ENCODE data around the gene CDC20B.

The CDC20B gene

GRCh38 chr5:55154873-55155272 is 18.1 kb downstream of the CDC20B start:
- Histone ChIP-seq H3K9me3 (ENCODE audit: insufficient read depth, low read depth, low read length) (no peaks in the 10 kb centered on the region), H3K4me3 (ENCODE audit: low read length) (no peak overlapping the region), H3K9ac (ENCODE audit: low read depth, low read length) (no peak overlapping the region), H3K36me3 (ENCODE audit: insufficient read depth, low read length) (no peaks in the 10 kb centered on the region), H3K4me1 (ENCODE audit: insufficient read depth, low read length) (no peaks in the 10 kb centered on the region), H3K27me3 (ENCODE audit: insufficient read depth, low read length) (no peaks in the 10 kb centered on the region), H3K27ac (ENCODE audit: low read depth, low read length) (no peak overlapping the region)
- 94% methylated on average over 3 of the region's 3 CpGs for WGBS

- H3K27me3 ChIP-seq (ENCODE audit: insufficient read depth, low read length), result no peaks in the 10 kb centered on the region
- WGBS, result 97% methylated on average over 3 of the region's 5 CpGs
- H3K9me3 ChIP-seq (ENCODE audit: insufficient read depth, low read depth, low read length), result no peaks in the 10 kb centered on the region
Observed at GRCh38 chr5:55151923-55152842, 20.8 kb downstream of the CDC20B start.

GRCh38 chr5:55149308-55149795 is 23.6 kb downstream of the CDC20B start:
- no peak overlapping the region for H3K9ac ChIP-seq (ENCODE audit: low read depth, low read length)
- no peaks in the 10 kb centered on the region for H3K4me1 ChIP-seq (ENCODE audit: insufficient read depth, low read length)
- no peaks in the 10 kb centered on the region for H3K9me3 ChIP-seq (ENCODE audit: insufficient read depth, low read depth, low read length)
- no peaks in the 10 kb centered on the region for H3K36me3 ChIP-seq (ENCODE audit: insufficient read depth, low read length)
- no peak overlapping the region for H3K27ac ChIP-seq (ENCODE audit: low read depth, low read length)
- H3K4me3 ChIP-seq (ENCODE audit: low read length), result no peak overlapping the region
- 86% methylated on average over 2 of the region's 2 CpGs for whole genome bisulfite sequencing
- H3K27me3 ChIP-seq (ENCODE audit: insufficient read depth, low read length), result no peaks in the 10 kb centered on the region

More at GRCh38 chr5:55151923-55152842, 20.8 kb downstream of the CDC20B start:
- H3K4me3 ChIP-seq (ENCODE audit: low read length), result no peak overlapping the region
- no peaks in the 10 kb centered on the region for H3K4me1 ChIP-seq (ENCODE audit: insufficient read depth, low read length)
- H3K9ac ChIP-seq (ENCODE audit: low read depth, low read length), result no peak overlapping the region
- H3K27ac ChIP-seq (ENCODE audit: low read depth, low read length), result no peak overlapping the region
- no peaks in the 10 kb centered on the region for H3K36me3 ChIP-seq (ENCODE audit: insufficient read depth, low read length)

- no peaks in the 10 kb centered on the region for H3K36me3 ChIP-seq (ENCODE audit: insufficient read depth, low read length)
- no peak overlapping the region for H3K27ac ChIP-seq (ENCODE audit: low read depth, low read length)
- WGBS, result 8% methylated on average over 10 of the region's 11 CpGs
- H3K27me3 ChIP-seq (ENCODE audit: insufficient read depth, low read length), result no peaks in the 10 kb centered on the region
- H3K4me3 ChIP-seq (ENCODE audit: low read length), result no peak overlapping the region
- H3K9me3 ChIP-seq (ENCODE audit: insufficient read depth, low read depth, low read length), result no peaks in the 10 kb centered on the region
- no peak overlapping the region for H3K9ac ChIP-seq (ENCODE audit: low read depth, low read length)
- no peaks in the 10 kb centered on the region for H3K4me1 ChIP-seq (ENCODE audit: insufficient read depth, low read length)
Observed at GRCh38 chr5:55146543-55147151, 26.3 kb downstream of the CDC20B start.

GRCh38 chr5:55146080-55146479 is 26.9 kb downstream of the CDC20B start:
- Histone ChIP-seq H3K9ac (ENCODE audit: low read depth, low read length) (no peak overlapping the region), H3K4me1 (ENCODE audit: insufficient read depth, low read length) (no peaks in the 10 kb centered on the region), H3K4me3 (ENCODE audit: low read length) (no peak overlapping the region), H3K9me3 (ENCODE audit: insufficient read depth, low read depth, low read length) (no peaks in the 10 kb centered on the region), H3K36me3 (ENCODE audit: insufficient read depth, low read length) (no peaks in the 10 kb centered on the region), H3K27ac (ENCODE audit: low read depth, low read length) (no peak overlapping the region), H3K27me3 (ENCODE audit: insufficient read depth, low read length) (no peaks in the 10 kb centered on the region)
- 93% methylated on average over 7 of the region's 8 CpGs for WGBS

- H3K4me3 ChIP-seq (ENCODE audit: low read length), result no peak overlapping the region
- no peak overlapping the region for H3K9ac ChIP-seq (ENCODE audit: low read depth, low read length)
- no peak overlapping the region for H3K27ac ChIP-seq (ENCODE audit: low read depth, low read length)
- H3K4me1 ChIP-seq (ENCODE audit: insufficient read depth, low read length), result no peaks in the 10 kb centered on the region
- WGBS, result 67% methylated on average over 4 of the region's 4 CpGs
- no peaks in the 10 kb centered on the region for H3K9me3 ChIP-seq (ENCODE audit: insufficient read depth, low read depth, low read length)
- no peaks in the 10 kb centered on the region for H3K36me3 ChIP-seq (ENCODE audit: insufficient read depth, low read length)
- H3K27me3 ChIP-seq (ENCODE audit: insufficient read depth, low read length), result no peaks in the 10 kb centered on the region
Observed at GRCh38 chr5:55143624-55144023, 29.4 kb downstream of the CDC20B start.

GRCh38 chr5:55141945-55142690 is 30.9 kb downstream of the CDC20B start:
- 93% methylated on average over 9 of the region's 9 CpGs for WGBS
- Histone ChIP-seq H3K36me3 (ENCODE audit: insufficient read depth, low read length) (no peaks in the 10 kb centered on the region), H3K9ac (ENCODE audit: low read depth, low read length) (no peak overlapping the region), H3K27ac (ENCODE audit: low read depth, low read length) (no peak overlapping the region), H3K9me3 (ENCODE audit: insufficient read depth, low read depth, low read length) (no peaks in the 10 kb centered on the region), H3K4me1 (ENCODE audit: insufficient read depth, low read length) (no peaks in the 10 kb centered on the region), H3K4me3 (ENCODE audit: low read length) (no peak overlapping the region), H3K27me3 (ENCODE audit: insufficient read depth, low read length) (no peaks in the 10 kb centered on the region)

- 93% methylated on average over 9 of the region's 9 CpGs for WGBS
- Histone ChIP-seq H3K4me1 (ENCODE audit: insufficient read depth, low read length) (no peaks in the 10 kb centered on the region), H3K27me3 (ENCODE audit: insufficient read depth, low read length) (no peaks in the 10 kb centered on the region), H3K9me3 (ENCODE audit: insufficient read depth, low read depth, low read length) (no peaks in the 10 kb centered on the region), H3K4me3 (ENCODE audit: low read length) (no peak overlapping the region), H3K27ac (ENCODE audit: low read depth, low read length) (no peak overlapping the region), H3K36me3 (ENCODE audit: insufficient read depth, low read length) (no peaks in the 10 kb centered on the region), H3K9ac (ENCODE audit: low read depth, low read length) (no peak overlapping the region)
Observed at GRCh38 chr5:55140908-55141665, 31.9 kb downstream of the CDC20B start.

GRCh38 chr5:55136521-55136920 is 36.5 kb downstream of the CDC20B start:
- Histone ChIP-seq H3K4me1 (ENCODE audit: insufficient read depth, low read length) (no peaks in the 10 kb centered on the region), H3K27me3 (ENCODE audit: insufficient read depth, low read length) (no peaks in the 10 kb centered on the region), H3K9ac (ENCODE audit: low read depth, low read length) (no peak overlapping the region), H3K27ac (ENCODE audit: low read depth, low read length) (no peak overlapping the region), H3K9me3 (ENCODE audit: insufficient read depth, low read depth, low read length) (no peaks in the 10 kb centered on the region), H3K4me3 (ENCODE audit: low read length) (no peak overlapping the region), H3K36me3 (ENCODE audit: insufficient read depth, low read length) (no peaks in the 10 kb centered on the region)
- 90% methylated on average over 3 of the region's 3 CpGs for WGBS

- 88% methylated on average over 5 of the region's 5 CpGs for WGBS
- no peak overlapping the region for H3K4me3 ChIP-seq (ENCODE audit: low read length)
- no peak overlapping the region for H3K27ac ChIP-seq (ENCODE audit: low read depth, low read length)
- no peaks in the 10 kb centered on the region for H3K4me1 ChIP-seq (ENCODE audit: insufficient read depth, low read length)
- no peak overlapping the region for H3K9ac ChIP-seq (ENCODE audit: low read depth, low read length)
- H3K27me3 ChIP-seq (ENCODE audit: insufficient read depth, low read length), result no peaks in the 10 kb centered on the region
- H3K36me3 ChIP-seq (ENCODE audit: insufficient read depth, low read length), result no peaks in the 10 kb centered on the region
- H3K9me3 ChIP-seq (ENCODE audit: insufficient read depth, low read depth, low read length), result 0 out of 2 replicates have a peak, but pooled peaks cover 9% of the 10 kb centered on the region
Observed at GRCh38 chr5:55134053-55134722, 38.8 kb downstream of the CDC20B start.
